Measurements from ENCODE around the gene IGF2R. TPM values are rescaled to one million over a fixed set of nuclear protein-coding genes. Genes with fewer than 3 reads are reported as not detected.

Gene IGF2R
- total RNA-seq, 2 donors from 2014 or later, result 50.8 TPM

GRCh38 chr6:160022793-160023192 lies 53.9 kb downstream of the IGF2R start:
- Histone ChIP-seq H3K4me3 (no peak overlapping the region), H3K36me3 (replicated peaks in 1 of 2; ENCODE audit: insufficient read depth in 1 of 2, low read depth in 2 of 2) (peaks cover 0 to 1% of the 10 kb centered on the region in 2 donors), H3K27ac (no peak overlapping the region), H3K9me3 (no peaks in the 10 kb centered on the region), H3K4me1 (peaks cover 3% of the 10 kb centered on the region), H3K27me3 (no peaks in the 10 kb centered on the region)
- intact Hi-C loops (cut with DNase I), result no loop called here
- TF ChIP-seq POLR2A (IDR thresholded peaks at IDR 0.05) (no peak), CTCF (IDR thresholded peaks at IDR 0.05) (no peak)
- DNase-seq (no peak), ATAC-seq (no peak)
- WGBS, 2 donors, result 93 to 98% methylated on average over 3 of the region's 3 CpGs

DNA sequence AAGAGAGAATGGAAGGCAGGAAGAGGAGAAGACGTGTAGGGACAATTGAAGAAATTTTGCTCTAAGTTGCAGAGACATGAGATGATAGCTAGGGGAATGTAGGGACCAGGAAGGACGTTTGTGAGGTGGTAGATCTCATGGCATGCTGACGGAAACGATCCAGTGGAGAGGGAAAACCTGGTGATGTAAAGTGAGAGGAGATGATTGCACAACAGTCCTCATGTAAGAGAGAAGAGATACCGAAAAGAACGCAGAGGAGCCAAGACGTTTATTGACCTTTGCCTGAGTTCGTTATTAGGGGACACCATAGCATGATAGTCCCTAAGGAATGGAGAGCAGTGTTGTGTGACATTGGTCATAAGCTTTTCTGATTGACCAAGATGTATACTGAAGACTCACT lies 55.3 kb downstream of the IGF2R start:
- H3K4me1 ChIP-seq, result peaks cover 16% of the 10 kb centered on the region
- TF ChIP-seq CTCF (IDR thresholded peaks at IDR 0.05), result no peak
- no peak for TF ChIP-seq POLR2A (IDR thresholded peaks at IDR 0.05)
- intact Hi-C loops (cut with DNase I), result no loop called here
- H3K9me3 ChIP-seq, result no peaks in the 10 kb centered on the region
- H3K27ac ChIP-seq, result no peak overlapping the region
- 87 to 89% methylated on average over 8 of the region's 8 CpGs for WGBS, 2 donors
- peaks cover 0 to 1% of the 10 kb centered on the region in 2 donors for H3K36me3 ChIP-seq (replicated peaks in 1 of 2; ENCODE audit: insufficient read depth in 1 of 2, low read depth in 2 of 2)
- H3K27me3 ChIP-seq, result no peaks in the 10 kb centered on the region
- H3K4me3 ChIP-seq, result no peak overlapping the region
- ATAC-seq (no peak), DNase-seq (no peak)

GRCh38 chr6:160027076-160027475 lies 58.2 kb downstream of the IGF2R start:
- no peak for TF ChIP-seq POLR2A (IDR thresholded peaks at IDR 0.05)
- TF ChIP-seq CTCF (IDR thresholded peaks at IDR 0.05), result no peak
- no peak for ATAC-seq
- DNase-seq, result no peak
- Histone ChIP-seq H3K4me1 (peaks cover 31% of the 10 kb centered on the region), H3K27me3 (no peaks in the 10 kb centered on the region), H3K4me3 (no peak overlapping the region), H3K27ac (no peak overlapping the region), H3K36me3 (replicated peaks in 1 of 2; ENCODE audit: insufficient read depth in 1 of 2, low read depth in 2 of 2) (peaks cover 0 to 5% of the 10 kb centered on the region in 2 donors), H3K9me3 (no peaks in the 10 kb centered on the region)
- WGBS, 2 donors, result 93 to 94% methylated on average over 6 to 11 of the region's 11 CpGs
- intact Hi-C loops (cut with DNase I), result no loop called here

DNA sequence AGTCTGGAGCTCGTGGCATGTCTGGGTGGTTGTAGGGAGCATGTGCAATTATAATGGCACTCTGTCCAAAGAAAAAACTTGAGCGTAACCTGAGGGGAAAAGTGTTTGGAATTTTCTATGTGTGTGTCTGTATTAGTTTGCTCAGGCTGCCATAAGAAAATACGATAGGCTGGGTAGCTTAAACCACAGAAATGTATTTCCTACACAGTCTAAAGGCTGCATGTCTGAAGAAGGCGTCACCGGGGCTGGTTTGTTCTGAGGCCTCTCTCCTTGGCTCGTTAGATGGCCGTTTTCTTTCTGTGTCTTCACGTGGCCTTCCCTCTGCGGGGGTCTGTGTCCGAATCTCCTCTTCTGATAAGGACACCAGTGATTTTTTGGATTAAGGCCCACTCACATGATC lies 59.0 kb downstream of the IGF2R start:
- intact Hi-C loops (cut with DNase I), result no loop called here
- TF ChIP-seq CTCF (IDR thresholded peaks at IDR 0.05), result no peak
- TF ChIP-seq POLR2A (IDR thresholded peaks at IDR 0.05), result no peak

More for the DNA sequence above, 59.0 kb downstream of the IGF2R start:
- DNase-seq (no peak), ATAC-seq (no peak)
- no peak overlapping the region for H3K4me3 ChIP-seq
- H3K4me1 ChIP-seq, result peaks cover 31% of the 10 kb centered on the region
- peaks cover 0 to 6% of the 10 kb centered on the region in 2 donors for H3K36me3 ChIP-seq (replicated peaks in 1 of 2; ENCODE audit: insufficient read depth in 1 of 2, low read depth in 2 of 2)
- H3K27ac ChIP-seq, result peak overlapping the region in 3 of 4 donors; percentile 51 to 72 (median 58)
- 47 to 60% methylated on average over 9 to 10 of the region's 10 CpGs for WGBS, 2 donors
- no peaks in the 10 kb centered on the region for H3K27me3 ChIP-seq
- no peaks in the 10 kb centered on the region for H3K9me3 ChIP-seq
